HL-60/S4 treated with phorbol 12-myristate 13-acetate at 8.2 ng/mL for 4 days and 3 days (cell line): Measurements from ENCODE around the gene PRTN3.

Experiments used
- in situ Hi-C: fragments of 300-500 bp; cut with MboI; formaldehyde crosslinking; loops from 2 replicates; pipeline ENCODE4 v1.15.0; 2022; ENCODE audit warnings: low sequenced_read_pairs

PRTN3 gene

GRCh38 chr19:861141-861755, 20.4 kb downstream of the PRTN3 start:
- in situ Hi-C loops = loop anchor here (25.0 kb wide), 1 partner anchor 126 kb away; the partner anchor contains the start of gene WDR18

DNA sequence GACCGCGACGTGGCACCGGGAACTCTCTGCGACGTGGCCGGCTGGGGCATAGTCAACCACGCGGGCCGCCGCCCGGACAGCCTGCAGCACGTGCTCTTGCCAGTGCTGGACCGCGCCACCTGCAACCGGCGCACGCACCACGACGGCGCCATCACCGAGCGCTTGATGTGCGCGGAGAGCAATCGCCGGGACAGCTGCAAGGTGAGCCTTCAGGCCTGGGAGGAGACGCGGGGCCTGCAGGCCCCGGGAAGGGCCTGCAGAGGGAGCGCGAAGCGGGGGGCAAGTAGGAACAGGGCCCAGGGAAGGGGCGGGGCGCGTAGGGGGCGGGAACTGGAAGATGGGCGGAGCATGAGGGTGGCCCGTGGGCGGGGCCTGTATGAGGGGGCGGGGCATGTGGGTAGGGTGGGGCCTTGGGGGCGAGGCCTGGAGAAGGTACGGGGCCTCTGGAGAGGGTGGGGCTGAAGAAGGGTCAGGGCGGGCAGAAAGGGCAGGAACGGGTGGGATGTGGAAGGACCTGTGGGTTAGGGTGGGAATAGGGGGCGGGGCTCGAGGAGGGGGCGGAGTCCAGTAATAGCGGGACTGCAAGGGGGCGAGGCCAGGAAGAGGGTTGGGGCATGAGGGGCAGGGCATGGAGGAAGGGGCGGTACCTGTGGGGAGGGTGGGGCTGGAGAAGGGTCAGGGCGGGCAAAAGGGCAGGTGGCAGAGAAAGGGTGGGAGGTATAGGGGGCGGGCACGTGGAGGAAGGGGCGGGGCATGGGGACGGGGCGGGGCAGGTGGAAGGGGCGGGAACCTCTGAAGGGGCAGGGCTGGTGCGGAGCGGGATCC, 21.2 kb downstream of the PRTN3 start:
- in situ Hi-C loops = loop anchor here (25.0 kb wide), 1 partner anchor 125 kb away; the partner anchor contains the start of gene WDR18

GRCh38 chr19:862581-863314, 21.9 kb downstream of the PRTN3 start:
- in situ Hi-C loops = loop anchor here (25.0 kb wide), 1 partner anchor 125 kb away; the partner anchor contains the start of gene WDR18

DNA sequence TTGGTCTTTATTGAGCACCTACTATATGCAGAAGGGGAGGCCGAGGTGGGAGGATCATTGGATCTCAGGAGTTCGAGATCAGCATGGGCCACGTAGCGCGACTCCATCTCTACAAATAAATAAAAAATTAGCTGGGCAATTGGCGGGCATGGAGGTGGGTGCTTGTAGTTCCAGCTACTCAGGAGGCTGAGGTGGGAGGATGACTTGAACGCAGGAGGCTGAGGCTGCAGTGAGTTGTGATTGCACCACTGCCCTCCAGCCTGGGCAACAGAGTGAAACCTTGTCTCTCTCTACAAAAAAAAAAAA, 22.5 kb downstream of the PRTN3 start:
- in situ Hi-C loops = loop anchor here (25.0 kb wide), 1 partner anchor 124 kb away; the partner anchor contains the start of gene WDR18

DNA sequence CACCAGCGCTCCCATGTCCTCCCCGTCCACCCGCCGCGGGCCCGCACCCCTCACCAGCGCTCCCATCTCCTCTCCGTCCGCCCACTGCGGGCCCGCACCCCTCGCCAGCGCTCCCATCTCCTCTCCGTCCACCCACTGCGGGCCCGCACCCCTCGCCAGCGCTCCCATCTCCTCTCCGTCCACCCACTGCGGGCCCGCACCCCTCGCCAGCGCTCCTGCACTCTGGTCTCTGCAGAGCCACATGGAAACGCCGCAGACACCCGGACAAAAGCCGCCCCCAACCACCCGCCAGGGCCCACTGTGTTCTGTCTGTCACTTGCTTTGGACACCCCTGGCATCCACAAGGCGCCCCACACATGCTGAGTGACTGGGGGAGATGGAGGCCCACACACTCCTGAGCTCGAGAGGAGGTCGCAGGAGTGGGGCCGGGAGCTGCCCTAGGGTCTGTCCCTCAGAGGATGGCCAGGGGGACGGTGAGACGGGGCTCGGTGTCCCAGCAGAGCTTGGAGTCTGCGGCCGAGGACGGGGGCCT, 26.0 kb downstream of the PRTN3 start:
- in situ Hi-C loops = loop anchor here (25.0 kb wide), 1 partner anchor 120 kb away; the partner anchor contains the start of gene WDR18

GRCh38 chr19:867301-867793, 26.5 kb downstream of the PRTN3 start:
- in situ Hi-C loops = loop anchor here (25.0 kb wide), 1 partner anchor 120 kb away; the partner anchor contains the start of gene WDR18

GRCh38 chr19:867855-868457, 27.2 kb downstream of the PRTN3 start:
- in situ Hi-C loops = loop anchor here (25.0 kb wide), 1 partner anchor 119 kb away; the partner anchor contains the start of gene WDR18

DNA sequence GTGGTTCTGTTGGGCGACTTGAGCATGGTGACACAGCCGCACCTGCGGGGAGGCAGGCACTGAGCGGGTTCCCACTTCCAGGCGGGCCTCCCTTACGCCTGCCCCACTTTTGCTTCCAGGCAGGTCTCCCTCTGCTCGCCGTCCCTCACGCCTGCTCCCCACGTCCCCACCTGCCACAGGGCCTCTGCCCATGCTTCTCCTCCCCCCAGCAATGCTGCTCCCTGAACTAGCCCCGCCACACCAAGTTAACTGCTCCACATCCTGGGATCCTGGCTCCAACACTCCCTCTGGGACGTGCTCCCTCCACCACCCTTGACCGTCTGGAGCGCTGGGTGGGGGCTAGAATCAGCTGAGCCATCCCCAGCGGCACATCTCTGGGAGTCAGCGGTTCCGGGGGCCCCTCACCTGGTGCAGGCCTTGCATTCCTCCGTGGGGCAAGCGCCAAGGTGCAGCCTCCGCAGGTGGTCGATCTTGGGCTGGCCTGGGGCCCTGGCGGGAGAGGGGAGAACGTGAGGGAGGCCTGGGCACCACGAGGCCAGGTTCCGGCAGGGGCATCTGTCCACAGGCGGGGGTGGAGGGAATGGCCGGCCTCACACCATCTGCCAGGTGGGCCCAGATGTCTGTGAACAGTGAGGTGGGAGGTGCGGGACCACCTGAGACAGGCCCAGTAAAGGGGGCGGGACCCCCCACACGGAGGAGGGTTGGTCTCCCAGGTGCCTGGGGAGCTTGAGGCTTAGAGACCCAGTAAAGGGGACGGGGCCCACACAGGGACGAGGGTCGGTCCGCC, 27.9 kb downstream of the PRTN3 start:
- in situ Hi-C loops = loop anchor here (25.0 kb wide), 1 partner anchor 119 kb away; the partner anchor contains the start of gene WDR18

DNA sequence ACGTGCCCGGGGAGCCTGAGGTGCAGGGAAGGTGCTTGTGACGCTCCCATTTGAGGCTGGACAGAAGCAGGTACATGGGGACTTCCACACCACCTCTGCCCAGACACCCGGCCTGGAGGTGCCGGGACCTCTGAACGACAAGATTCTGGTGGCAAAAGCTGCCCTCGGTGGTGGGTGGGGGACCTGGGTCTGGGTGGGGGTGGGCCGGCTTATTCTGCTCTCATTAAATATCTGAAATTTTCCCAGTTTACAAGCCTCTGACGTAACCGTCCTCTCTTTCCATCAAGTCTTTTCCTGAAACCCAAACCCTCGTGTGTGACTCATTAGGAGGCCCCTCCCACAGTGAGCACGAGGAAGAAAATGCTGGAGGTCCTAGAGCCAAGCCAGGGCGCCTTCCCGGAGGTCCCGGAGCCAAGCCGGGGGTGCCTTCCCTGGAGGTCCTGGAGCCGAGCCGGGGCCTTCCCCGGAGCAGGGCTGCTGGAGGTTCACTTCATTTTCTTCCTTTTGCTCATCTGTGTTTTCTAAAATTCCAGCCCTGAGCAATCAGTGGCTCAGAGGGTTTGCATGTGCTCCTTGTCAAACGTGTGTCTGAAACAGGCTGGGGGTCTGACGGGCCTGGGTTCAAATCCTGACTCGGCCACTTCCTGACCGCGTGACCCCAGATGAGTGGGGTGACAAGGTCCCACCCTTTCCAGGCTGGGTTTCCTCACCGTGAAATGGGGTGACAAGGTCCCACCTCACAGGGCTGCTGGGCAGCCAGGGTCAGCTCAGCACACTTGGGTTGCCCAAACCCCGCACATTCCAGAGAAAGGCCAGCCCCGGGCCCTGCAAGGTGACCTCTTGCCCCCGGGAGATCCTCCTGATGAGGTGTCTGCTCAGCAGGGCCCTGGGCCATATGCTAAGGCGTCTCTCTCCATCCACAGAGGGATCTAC, 28.7 kb downstream of the PRTN3 start:
- in situ Hi-C loops = loop anchor here (25.0 kb wide), 1 partner anchor 118 kb away; the partner anchor contains the start of gene WDR18

- in situ Hi-C loops = loop anchor here (25.0 kb wide), 1 partner anchor 117 kb away; the partner anchor contains the start of gene WDR18
Observed at GRCh38 chr19:870314-870713, 29.5 kb downstream of the PRTN3 start.

GRCh38 chr19:870963-871401, 30.2 kb downstream of the PRTN3 start:
- in situ Hi-C loops = loop anchor here (25.0 kb wide), 1 partner anchor 116 kb away; the partner anchor contains the start of gene WDR18

GRCh38 chr19:871446-872265, 30.9 kb downstream of the PRTN3 start:
- in situ Hi-C loops = loop anchor here (25.0 kb wide), 1 partner anchor 116 kb away; the partner anchor contains the start of gene WDR18

GRCh38 chr19:872266-872951, 31.6 kb downstream of the PRTN3 start:
- in situ Hi-C loops = loop anchor here (25.0 kb wide), 1 partner anchor 115 kb away; the partner anchor contains the start of gene WDR18

GRCh38 chr19:873084-873483, 32.3 kb downstream of the PRTN3 start:
- in situ Hi-C loops = loop anchor here (25.0 kb wide), 1 partner anchor 114 kb away; the partner anchor contains the start of gene WDR18

DNA sequence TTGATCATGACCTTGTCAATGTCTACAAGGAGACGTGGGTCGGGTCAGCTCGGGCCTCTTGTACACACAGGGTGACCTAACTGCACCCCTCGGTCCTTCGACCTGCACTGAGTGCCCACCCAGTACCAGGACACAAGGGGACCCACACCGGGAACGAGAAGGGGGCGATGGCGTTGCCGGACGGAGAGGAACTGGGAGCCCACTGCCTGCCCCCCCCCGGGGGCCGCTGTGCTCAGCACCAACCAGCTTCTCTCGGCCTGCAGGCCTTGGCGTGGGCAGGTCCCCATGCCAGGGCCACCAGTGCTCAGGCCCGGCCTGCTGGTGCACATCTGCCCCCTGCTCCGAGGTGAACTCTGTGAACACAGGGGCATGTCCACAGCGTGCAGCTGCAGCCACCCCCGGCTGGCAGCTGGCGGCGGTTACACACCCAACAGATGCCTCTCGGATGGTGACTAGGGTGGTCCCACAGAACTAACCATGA, 32.8 kb downstream of the PRTN3 start:
- in situ Hi-C loops = loop anchor here (25.0 kb wide), 1 partner anchor 114 kb away; the partner anchor contains the start of gene WDR18

- in situ Hi-C loops = no loop called here
Observed at GRCh38 chr19:875265-875879, 34.6 kb downstream of the PRTN3 start.
